ENCODE measurements around the gene ISG15.
"Not testable (repeated sequence)": the region's sequence is repeated elsewhere in the genome, so short reads cannot be mapped to it uniquely, and the experiment has no call there.

The ISG15 gene

DNA sequence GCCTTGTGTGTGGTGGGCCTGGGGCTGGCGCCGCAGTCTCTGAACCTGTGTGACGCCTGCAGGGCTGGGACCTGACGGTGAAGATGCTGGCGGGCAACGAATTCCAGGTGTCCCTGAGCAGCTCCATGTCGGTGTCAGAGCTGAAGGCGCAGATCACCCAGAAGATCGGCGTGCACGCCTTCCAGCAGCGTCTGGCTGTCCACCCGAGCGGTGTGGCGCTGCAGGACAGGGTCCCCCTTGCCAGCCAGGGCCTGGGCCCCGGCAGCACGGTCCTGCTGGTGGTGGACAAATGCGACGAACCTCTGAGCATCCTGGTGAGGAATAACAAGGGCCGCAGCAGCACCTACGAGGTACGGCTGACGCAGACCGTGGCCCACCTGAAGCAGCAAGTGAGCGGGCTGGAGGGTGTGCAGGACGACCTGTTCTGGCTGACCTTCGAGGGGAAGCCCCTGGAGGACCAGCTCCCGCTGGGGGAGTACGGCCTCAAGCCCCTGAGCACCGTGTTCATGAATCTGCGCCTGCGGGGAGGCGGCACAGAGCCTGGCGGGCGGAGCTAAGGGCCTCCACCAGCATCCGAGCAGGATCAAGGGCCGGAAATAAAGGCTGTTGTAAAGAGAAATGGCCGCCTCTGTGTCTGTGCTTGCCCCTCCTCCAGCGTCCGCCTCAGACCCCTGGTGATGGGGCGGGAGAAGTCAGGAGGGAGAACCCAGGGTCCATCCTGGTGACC is 788 bp downstream of the ISG15 start:
- TF ChIP-seq FOXA1 (IDR thresholded peaks at IDR 0.05), result no peak
- TF ChIP-seq, protein P1, sequence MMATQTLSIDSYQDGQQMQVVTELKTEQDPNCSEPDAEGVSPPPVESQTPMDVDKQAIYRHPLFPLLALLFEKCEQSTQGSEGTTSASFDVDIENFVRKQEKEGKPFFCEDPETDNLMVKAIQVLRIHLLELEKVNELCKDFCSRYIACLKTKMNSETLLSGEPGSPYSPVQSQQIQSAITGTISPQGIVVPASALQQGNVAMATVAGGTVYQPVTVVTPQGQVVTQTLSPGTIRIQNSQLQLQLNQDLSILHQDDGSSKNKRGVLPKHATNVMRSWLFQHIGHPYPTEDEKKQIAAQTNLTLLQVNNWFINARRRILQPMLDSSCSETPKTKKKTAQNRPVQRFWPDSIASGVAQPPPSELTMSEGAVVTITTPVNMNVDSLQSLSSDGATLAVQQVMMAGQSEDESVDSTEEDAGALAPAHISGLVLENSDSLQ (IDR thresholded peaks at IDR 0.05), result no peak
- TF ChIP-seq FOXM1 (IDR thresholded peaks at IDR 0.05; ENCODE audit: borderline replicate concordance), result no peak
- TF ChIP-seq SP1 (IDR thresholded peaks at IDR 0.05), result no peak
- TF ChIP-seq ZNF384 (IDR thresholded peaks at IDR 0.05), result no peak
- TF ChIP-seq L3MBTL2 (conservative IDR thresholded peaks at IDR 0.05), result no peak
- no peak for TF ChIP-seq CTBP1 (IDR thresholded peaks at IDR 0.05; ENCODE audit: borderline replicate concordance)
- no peak for TF ChIP-seq LEF1 (IDR thresholded peaks at IDR 0.05; ENCODE audit: borderline replicate concordance)
- no peak for TF ChIP-seq NFRKB (IDR thresholded peaks at IDR 0.05)
- TF ChIP-seq BHLHE40 (IDR thresholded peaks at IDR 0.05; ENCODE audit: borderline replicate concordance), result no peak
- TF ChIP-seq ELF4 (IDR thresholded peaks at IDR 0.05), result no peak
- TF ChIP-seq HDGF (IDR thresholded peaks at IDR 0.05; ENCODE audit: borderline replicate concordance), result no peak
- no peak for TF ChIP-seq TARDBP (IDR thresholded peaks at IDR 0.05)
- no peak for TF ChIP-seq FOXK2 (IDR thresholded peaks at IDR 0.05)
- POLR2A ChIA-PET, result interaction anchor here (0.7 to 1.3 kb wide), 4 partner anchors 11 to 45 kb away, joined by 3 to 9 read pairs (median 4); no protein-coding TSS in a partner anchor
- CTCF ChIA-PET, result interaction anchor here (1.0 kb wide), 1 partner anchor 12 kb away, joined by 4 read pairs; no protein-coding TSS in a partner anchor
- no peak for DNase-seq (ENCODE audit: extremely low spot score)

DNA sequence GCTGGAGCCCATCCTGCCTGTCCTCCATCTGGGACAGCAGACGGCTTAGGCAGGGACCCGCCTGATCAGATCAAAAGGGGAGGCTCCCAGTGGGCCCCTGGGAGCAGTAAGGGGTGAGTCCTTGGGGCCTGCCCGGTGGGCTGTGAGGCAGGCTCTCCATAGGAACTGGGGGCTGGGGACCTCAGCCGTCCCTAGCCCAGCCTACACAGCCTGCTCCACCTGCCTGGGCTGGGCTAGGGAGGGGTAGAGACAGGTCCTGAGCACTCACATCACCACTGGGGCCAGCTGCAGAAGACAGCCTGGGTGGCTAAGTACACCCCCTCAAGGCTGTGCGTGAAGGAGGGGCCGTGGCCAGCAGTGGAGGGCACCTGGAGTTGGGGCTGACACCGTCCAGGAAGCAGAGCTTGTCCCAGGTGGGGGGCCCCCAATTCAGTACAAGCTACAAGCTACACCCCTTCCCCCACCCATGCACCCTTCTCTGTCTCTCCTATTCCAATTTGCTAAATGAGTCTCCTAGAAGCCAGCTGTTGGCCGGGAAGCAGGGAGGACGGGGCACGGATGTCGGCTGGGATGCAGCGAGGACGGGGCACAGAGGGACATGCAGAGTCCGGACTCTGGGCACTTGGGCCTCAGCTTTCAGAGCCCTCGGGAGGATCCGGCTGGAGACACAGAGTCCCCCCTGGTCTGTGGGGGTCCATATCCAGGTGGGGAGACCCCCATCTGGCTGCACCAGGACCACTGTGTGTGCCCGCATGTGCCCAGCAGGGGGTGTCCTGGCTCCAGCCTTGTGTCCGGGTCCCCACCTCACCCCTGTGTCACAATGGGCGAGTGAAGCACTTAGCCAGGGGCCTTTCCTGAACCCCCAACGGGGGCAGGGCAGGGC is 1.7 kb downstream of the ISG15 start:
- CTCF ChIA-PET, result interaction anchor here (0.6 to 1.1 kb wide), 2 partner anchors 13 to 26 kb away, joined by 4 to 5 read pairs; no protein-coding TSS in a partner anchor
- DNase-seq (ENCODE audit: extremely low spot score), result no peak
- POLR2A ChIA-PET, result interaction anchor here (0.7 to 1.5 kb wide), 2 partner anchors 14 to 16 kb away, joined by 3 to 7 read pairs; partner anchors contain the start of gene HES4
- TF ChIP-seq NFRKB (IDR thresholded peaks at IDR 0.05), result no peak
- TF ChIP-seq ELF4 (IDR thresholded peaks at IDR 0.05), result no peak
- no peak for TF ChIP-seq TARDBP (IDR thresholded peaks at IDR 0.05)
- TF ChIP-seq ARNT (IDR thresholded peaks at IDR 0.05), result no peak
- no peak for TF ChIP-seq CTBP1 (IDR thresholded peaks at IDR 0.05; ENCODE audit: borderline replicate concordance)
- no peak for TF ChIP-seq BHLHE40 (IDR thresholded peaks at IDR 0.05; ENCODE audit: borderline replicate concordance)
- no peak for TF ChIP-seq FOXK2 (IDR thresholded peaks at IDR 0.05)
- no peak for TF ChIP-seq L3MBTL2 (conservative IDR thresholded peaks at IDR 0.05)
- no peak for TF ChIP-seq SUZ12 (IDR thresholded peaks at IDR 0.05)
- TF ChIP-seq LEF1 (IDR thresholded peaks at IDR 0.05; ENCODE audit: borderline replicate concordance), result no peak
- no peak for TF ChIP-seq FOXA1 (IDR thresholded peaks at IDR 0.05)
- TF ChIP-seq HDGF (IDR thresholded peaks at IDR 0.05; ENCODE audit: borderline replicate concordance), result no peak
- TF ChIP-seq FOXM1 (IDR thresholded peaks at IDR 0.05; ENCODE audit: borderline replicate concordance), result no peak
- TF ChIP-seq, protein P1 (IDR thresholded peaks at IDR 0.05), result no peak
- no peak for TF ChIP-seq SP1 (IDR thresholded peaks at IDR 0.05)
- no peak for TF ChIP-seq ZNF384 (IDR thresholded peaks at IDR 0.05)

DNA sequence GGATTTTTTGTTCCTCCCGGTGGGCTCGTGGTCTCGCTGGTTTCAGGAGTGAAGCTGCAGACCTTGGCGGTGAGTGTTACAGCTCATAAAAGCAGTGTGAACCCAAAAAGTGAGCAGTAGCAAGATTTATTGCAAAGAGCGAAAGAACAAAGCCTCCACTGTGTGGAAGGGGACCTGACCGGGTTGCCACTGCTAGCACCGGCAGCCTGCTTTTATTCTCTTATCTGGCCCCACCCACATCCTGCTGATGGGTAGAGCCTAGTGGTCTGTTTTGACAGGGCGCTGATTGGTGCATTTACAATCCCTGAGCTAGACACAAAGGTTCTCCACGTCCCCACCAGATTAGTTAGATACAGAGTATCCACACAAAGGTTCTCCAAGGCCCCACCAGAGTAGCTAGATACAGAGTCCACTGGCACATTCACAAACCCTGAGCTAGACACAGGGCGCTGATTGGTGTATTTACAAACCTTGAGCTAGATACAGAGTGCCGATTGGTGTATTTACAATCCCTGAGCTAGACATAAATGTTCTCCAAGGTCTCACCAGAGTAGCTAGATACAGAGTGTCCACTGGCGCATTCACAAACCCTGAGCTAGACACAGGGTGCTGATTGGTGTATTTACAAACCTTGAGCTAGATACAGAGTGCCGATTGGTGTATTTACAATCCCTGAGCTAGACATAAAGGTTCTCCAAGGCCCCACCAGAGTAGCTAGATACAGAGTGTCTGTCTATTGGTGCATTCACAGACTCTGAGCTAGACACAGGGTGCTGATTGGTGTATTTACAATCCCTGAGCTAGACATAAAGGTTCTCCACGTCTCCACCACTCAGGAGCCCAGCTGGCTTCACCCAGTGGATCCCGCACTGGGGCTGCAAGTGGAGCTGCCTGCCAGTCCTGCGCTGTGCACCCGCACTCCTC is 4.4 kb downstream of the ISG15 start:
- CTCF ChIA-PET, result interaction anchor here (1.0 to 1.9 kb wide), 3 partner anchors 41 to 47 kb away, joined by 3 to 5 read pairs (median 4); no protein-coding TSS in a partner anchor
- POLR2A ChIA-PET; DNase-seq (ENCODE audit: extremely low spot score): not testable (repeated sequence)

DNA sequence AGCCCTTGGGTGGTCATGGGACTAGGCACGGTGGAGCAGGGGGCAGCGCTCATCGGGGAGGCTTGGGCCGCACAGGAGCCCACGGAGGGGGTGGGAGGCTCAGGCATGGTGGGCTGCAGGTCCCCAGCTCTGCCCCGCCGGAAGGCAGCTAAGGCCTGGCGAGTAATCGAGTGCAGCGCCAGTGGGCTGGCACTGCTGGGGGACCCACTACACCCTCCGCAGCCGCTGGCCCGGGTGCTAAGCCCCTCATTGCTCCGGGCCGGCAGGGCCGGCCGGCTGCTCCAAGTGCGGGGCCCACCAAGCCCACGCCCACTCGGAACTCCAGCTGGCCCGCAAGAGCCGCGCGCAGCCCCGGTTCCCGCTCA is 5.0 kb downstream of the ISG15 start:
- ChIA-PET POLR2A (interaction anchor here (1.4 kb wide), 1 partner anchor 17 kb away, joined by 5 read pairs; no protein-coding TSS in a partner anchor), CTCF (interaction anchor here (1.3 to 1.9 kb wide), 2 partner anchors 45 to 46 kb away, joined by 3 to 5 read pairs; no protein-coding TSS in a partner anchor)
- DNase-seq (ENCODE audit: extremely low spot score), result not testable (repeated sequence)

DNA sequence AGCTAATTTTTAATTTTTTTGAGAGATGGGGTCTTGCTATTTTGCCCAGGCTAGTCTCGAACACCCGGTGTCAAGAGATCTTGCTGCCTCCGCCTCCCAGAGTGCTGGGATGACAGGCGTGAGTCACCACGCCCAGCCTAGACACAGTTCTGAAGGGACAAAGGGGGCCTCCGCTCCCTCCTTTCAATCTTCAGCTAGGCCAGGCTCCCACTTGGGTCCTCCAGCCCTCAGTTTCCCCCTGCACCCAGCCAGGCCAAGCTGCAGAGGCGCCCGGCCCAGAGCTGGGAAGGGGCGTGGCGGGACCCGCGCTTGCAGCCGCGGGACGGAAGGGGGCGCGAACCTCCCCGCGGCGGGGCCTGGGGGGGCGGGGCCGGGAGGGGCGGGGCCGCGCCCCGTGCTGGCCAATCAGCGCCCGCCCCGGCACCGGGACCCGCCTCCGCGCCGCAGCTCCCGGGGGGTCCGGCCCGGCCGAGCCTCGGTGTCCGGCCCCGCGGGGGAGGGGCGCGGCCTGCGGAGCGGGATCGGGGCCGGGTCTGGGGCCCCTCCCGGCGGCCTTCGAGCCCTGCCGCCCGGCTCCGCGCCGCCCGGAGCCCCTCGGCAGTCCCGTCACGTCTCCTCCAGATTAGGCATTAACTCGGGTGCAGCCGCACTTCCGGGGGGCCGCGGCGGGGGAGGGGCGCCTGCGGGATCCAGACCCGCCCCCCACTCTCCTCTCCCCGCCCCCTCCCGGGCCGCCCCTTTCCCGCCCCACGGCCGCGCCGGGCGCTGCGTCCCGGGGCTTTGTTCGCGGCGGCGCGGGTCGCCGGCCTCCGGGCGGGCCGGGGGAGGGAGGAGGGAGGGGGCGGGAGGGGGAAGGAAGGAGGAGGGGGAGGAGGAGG is 6.1 kb downstream of the ISG15 start:
- TF ChIP-seq FOXM1 (IDR thresholded peaks at IDR 0.05; ENCODE audit: borderline replicate concordance), result peak; percentile 29; the same call in 1 of the 2 replicates
- TF ChIP-seq CTBP1 (IDR thresholded peaks at IDR 0.05; ENCODE audit: borderline replicate concordance), result no peak
- POLR2A ChIA-PET, result interaction anchor here (1.0 to 1.4 kb wide), 5 partner anchors 12 to 38 kb away, joined by 3 to 6 read pairs (median 4); partner anchors contain the start of gene HES4
- peak; percentile 93 for DNase-seq (ENCODE audit: extremely low spot score)
- CTCF ChIA-PET, result interaction anchor here (0.7 to 1.0 kb wide), 2 partner anchors 39 to 45 kb away, joined by 4 to 6 read pairs; no protein-coding TSS in a partner anchor

Data from HEK293T (cell line).